NCI-H82 treated with DMSO at 0.1 percent for 48 hours (cell line): Measurements from ENCODE around the gene OXER1.
A peak's percentile ranks its signal among the peaks of the same experiment; 100 is the strongest.

Source experiments
- DNase-seq: peaks from one replicate; lab custom pipeline; 2025; ENCODE audit not compliant: unreplicated experiment; lab: John Stamatoyannopoulos, UW

Gene OXER1, protein sequence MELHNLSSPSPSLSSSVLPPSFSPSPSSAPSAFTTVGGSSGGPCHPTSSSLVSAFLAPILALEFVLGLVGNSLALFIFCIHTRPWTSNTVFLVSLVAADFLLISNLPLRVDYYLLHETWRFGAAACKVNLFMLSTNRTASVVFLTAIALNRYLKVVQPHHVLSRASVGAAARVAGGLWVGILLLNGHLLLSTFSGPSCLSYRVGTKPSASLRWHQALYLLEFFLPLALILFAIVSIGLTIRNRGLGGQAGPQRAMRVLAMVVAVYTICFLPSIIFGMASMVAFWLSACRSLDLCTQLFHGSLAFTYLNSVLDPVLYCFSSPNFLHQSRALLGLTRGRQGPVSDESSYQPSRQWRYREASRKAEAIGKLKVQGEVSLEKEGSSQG

DNA sequence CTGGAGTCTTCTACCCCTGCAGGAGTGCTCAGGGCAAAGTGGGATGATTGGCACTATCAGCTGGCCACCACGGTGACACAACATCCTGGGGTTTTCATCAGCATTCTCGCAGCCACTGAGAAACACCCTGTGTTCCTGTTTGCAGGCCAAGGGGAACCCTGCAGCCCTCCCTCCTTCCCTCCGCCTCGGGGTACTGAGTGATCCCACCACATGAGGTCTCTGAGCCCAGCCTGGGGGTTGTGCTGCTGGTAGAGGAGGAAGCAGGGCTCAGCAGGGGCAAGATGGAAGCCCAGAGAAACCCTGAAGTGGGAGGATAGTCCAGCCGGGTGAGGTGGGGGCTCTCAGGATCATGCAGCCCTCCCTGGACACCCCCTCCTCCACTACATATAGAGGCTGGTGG, at the start of gene OXER1:
TSS of gene OXER1 (minus strand) at position 40 of the 400 bp plus-strand sequence. CDS start 73 bp downstream, outside the sequence.
- DNase-seq, result no peak

- no peak for DNase-seq
These were observed 49.1 kb upstream of the OXER1 start for GRCh38 chr2:42812899-42813479.

- DNase-seq, result no peak
These were observed 47.3 kb upstream of the OXER1 start for GRCh38 chr2:42810971-42811811.

DNA sequence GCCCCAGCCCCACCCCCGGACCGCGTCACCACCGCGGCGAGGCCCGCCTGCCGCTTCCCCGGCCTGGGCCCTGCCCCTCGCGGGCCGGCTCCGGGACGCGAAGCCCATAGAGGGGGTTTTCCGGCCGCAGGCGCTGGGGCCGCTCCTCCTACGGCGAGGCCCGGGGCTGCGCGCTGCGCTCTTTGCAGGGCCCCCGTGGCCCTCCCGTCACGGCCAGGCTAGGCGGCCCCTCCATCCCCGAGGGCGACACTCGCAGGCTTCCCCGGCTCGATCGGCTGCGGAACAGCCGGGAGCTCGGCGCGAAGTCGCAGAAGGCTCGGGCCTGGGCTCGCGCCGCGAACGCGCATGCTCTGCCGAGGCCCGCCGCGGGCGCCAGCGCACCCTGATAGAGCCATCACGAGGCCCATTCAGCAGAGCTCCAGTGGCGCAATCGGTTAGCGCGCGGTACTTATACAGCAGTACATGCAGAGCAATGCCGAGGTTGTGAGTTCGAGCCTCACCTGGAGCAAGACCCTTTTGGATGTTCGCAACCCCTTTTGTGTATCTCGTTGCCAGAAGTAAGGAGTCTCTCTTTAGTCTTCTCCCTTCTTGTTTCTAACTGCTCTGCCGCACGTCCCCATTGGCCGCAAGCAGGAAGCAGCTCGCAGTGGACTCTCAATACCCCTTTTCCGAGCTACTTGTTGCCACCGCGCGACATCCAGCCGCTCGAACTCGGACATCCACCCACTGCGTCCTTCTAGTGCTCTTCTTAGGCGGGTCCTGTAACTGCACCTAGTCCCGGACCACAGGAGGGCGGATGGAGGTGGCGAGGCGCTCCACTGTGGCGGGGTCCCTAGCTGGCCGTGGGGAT, 46.4 kb upstream of the OXER1 start:
- peak; percentile 73 for DNase-seq

DNA sequence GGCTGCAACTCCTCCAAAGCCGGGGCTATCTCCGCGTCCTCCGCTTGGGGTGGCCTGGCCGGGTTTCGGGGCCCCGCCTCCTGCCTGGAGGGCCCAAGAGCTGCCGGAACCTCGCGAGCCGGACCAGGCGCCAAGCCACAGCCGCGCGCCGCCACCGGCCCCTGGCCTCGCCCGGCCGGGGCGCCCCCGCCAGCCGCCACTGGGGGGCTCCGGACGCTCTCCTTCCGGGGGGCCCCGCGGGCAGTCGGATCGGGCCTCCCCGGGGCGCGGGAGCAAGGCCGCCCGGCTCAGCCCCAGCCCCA, 45.8 kb upstream of the OXER1 start:
- no peak for DNase-seq

GRCh38 chr2:42809131-42809818, 45.3 kb upstream of the OXER1 start:
- no peak for DNase-seq

DNA sequence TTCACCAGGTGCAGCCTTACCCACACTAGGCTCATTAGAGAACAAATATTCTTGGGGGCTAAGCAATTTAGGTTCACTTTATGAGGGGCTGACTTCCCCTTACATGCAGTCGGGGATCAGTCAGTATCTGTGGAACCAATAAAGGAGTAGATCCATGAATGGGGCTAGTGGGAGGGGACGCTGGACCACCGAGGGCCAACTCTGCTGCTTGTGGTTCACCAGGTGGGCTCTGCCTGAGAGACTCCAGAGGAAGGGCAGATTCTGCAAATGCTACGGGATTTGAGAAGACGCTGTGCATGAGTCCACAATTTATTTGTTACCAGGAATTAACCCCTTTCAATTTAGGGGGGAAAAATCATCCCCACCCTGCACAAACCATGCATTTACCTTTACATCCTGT, 44.4 kb upstream of the OXER1 start:
- DNase-seq, result no peak

DNA sequence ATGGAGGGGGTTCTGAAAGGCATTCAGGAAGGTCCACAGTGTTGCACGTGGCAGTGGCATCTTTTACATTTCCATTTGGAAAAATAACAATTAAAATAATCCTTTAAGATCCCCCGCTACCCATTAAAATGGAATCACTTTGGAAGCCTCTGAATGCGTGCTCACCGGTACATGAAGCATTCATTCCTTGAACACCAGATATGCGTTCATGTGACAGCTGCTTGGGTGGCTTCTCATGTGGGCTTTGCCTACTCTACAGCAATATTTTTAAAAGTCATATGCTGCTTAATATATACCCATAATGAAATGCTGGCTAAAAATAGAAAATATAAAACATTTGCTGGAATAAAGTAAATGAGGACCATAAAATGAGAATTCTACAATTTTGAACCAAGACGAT, 42.9 kb upstream of the OXER1 start:
- DNase-seq, result no peak

GRCh38 chr2:42804891-42805290, 41.0 kb upstream of the OXER1 start:
- no peak for DNase-seq

GRCh38 chr2:42804338-42804737, 40.4 kb upstream of the OXER1 start:
- no peak for DNase-seq

DNA sequence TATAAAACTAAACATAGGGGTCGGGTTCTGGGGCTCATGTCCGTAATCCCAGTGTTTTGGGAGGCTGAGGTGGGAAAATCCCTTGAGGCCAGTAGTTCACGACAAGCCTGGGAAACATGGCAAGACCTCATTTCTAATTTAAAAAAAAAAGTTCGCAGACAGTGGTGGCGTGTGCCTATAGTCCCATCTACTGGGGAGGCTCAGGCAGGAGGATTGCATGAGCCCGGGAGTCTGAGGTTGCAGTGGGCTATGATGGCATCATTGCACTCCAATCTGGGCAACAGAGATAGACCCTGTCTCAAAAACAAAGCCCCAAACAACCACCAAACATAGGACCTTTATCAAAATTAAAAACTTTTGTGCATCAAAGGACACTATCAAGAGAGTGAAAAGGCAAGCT, 38.2 kb upstream of the OXER1 start:
- no peak for DNase-seq

DNA sequence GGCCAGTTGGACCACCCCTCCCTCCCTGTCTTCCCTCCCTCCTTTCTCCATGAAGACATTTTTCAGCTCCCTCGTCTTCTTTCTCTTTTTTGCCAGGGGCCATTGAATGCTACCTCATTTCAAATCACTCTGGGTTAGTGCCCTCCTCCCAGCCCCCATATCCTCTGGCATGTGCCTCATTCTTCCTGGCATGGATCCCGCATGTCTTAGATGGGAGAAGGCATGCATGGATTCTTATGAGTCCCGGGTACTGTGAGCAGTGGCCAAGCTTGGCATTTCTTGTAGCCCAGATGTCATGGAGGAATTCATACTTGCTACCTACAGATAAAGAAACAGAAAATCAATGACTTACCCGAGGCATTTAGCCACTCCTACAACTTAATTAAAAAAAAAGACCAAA, 37.4 kb upstream of the OXER1 start:
- no peak for DNase-seq

- no peak for DNase-seq
These were observed 37.0 kb upstream of the OXER1 start for GRCh38 chr2:42800981-42801380.

GRCh38 chr2:42800461-42800962, 36.6 kb upstream of the OXER1 start:
- no peak for DNase-seq

- DNase-seq, result peak; percentile 90
These were observed 35.9 kb upstream of the OXER1 start for GRCh38 chr2:42799881-42800280.

DNA sequence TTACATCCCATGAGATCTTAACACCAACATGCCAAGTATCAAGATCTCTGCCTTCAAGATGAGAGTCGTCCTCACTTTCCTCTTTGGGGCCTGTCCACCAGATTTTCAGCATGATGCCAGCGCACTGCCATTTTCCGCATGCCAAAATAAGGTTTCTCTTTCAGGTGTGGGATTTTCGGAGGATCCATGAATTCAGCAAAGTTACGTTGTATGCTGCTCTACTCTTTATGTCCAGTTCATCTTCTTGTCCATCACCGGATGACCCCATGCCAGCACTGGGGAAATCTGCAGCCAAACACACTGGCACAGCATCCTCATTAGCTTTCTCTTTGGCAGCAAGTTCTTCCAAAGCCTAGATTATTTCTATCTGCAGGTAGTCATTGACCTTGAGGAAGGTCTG, 33.3 kb upstream of the OXER1 start:
- DNase-seq, result no peak

DNA sequence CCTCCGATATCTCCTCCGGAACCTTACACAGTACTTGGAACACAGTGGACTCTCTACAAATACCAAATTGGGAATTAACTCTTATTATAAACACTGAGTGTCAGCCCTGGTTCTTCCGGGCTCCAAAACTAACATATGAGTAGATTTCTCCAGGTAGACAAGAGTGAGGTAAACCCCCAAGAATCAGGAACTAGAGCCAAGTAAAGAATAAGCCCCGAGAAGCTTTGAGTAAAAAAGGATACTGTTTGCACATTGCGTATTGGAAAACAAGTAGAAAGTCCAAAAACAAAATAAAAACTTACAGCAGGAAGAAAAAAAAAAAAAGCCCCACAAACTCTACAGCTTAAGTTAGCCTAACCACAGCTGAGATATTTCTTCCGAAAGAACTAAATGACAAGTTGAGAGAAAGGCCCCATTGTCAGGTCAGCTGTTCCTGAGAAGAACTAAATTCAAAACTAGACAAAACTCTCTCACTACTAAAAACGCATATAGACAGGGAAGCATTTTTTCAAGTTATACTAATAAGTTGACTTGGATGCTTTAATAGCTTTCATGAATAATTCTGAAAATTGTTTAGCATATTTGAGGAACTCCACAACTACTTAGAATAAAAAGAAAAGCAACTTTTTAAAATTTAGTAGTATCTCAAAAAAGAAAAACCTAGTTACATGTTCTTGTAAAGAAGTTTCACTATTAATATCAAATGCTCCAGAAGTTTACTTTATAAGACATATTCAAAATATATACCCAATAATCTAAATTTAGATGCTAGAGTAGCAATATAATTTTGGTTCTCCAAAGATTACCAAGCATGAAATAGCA, 32.7 kb upstream of the OXER1 start:
- DNase-seq, result no peak

DNA sequence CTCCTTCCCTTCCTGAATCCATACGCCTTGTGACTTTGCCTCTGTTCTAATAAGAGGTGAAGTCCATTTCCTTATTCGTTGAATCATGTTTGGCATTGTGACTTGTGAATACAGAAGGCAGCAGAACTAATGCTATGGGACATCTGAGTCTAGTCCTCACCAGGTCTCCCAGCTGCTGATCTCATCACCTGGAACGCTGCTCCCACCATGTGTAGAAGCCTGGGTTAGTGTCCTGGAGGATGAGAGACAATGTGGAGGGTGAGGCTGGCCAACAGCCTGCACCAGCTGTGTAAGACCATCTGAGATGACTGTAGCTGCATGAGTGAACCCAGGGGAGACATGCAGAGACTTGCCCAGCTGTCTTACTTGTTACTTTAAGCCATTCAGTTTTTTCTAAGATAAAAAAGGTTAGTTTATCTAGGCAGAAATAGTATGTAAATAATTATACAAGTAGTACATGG, 31.9 kb upstream of the OXER1 start:
- no peak for DNase-seq

DNA sequence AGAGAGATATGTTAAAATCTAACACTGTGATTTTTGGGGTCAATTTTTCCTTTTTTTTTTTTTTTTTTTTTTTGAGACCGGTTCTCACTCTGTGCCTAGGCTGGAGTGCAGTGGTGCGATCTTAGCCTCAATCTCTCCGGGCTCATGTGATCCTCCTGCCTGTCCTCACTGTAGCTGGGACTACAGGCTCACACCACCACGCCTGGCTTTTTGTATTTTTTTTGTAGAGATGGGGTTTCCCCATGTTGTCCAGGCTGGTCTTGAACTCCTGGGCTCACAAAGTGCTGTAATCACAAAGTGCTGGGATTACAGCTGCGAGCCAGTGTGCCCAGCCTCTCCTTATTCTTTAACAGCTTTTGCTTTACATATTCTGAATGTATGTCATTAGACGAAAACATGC, 31.3 kb upstream of the OXER1 start:
- no peak for DNase-seq
